ENCODE data around the gene MLLT6. TPM values are rescaled to one million over a fixed set of nuclear protein-coding genes. Genes with fewer than 3 reads are reported as not detected.

The MLLT6 gene
- total RNA-seq, 2 experiments from 2014 or later: 81.7 to 174 TPM

DNA sequence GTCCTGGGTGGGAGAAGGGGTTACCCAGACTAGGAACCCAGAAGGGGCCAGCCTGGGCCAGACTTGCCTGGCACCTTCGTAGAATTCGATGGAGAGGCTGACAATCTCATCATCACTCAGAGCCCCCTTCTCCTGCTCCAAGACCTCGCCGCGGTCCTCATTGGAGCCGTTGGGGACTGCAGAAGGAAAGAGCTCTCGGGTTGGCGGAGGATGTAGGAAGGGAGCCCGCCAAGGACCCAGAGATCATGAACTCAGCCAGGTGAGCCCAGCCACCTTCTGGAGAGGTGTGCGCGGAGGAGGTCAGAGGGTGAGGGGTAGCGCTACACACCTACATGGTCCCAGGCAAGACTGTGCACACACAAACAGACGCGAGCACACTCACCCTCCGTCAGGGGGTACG is 33.6 kb downstream of the MLLT6 start:
- peaks cover 31% of the 10 kb centered on the region for H3K79me2 ChIP-seq (ENCODE audit: insufficient read depth, low read depth, low read length)
- no peaks in the 10 kb centered on the region for H3K9me2 ChIP-seq (ENCODE audit: insufficient read depth, low read length)
- no TSS peak for BruUV-seq (replicated peaks)
- no peak overlapping the region for H2AFZ ChIP-seq (ENCODE audit: low read length)
- TF ChIP-seq, protein P1, sequence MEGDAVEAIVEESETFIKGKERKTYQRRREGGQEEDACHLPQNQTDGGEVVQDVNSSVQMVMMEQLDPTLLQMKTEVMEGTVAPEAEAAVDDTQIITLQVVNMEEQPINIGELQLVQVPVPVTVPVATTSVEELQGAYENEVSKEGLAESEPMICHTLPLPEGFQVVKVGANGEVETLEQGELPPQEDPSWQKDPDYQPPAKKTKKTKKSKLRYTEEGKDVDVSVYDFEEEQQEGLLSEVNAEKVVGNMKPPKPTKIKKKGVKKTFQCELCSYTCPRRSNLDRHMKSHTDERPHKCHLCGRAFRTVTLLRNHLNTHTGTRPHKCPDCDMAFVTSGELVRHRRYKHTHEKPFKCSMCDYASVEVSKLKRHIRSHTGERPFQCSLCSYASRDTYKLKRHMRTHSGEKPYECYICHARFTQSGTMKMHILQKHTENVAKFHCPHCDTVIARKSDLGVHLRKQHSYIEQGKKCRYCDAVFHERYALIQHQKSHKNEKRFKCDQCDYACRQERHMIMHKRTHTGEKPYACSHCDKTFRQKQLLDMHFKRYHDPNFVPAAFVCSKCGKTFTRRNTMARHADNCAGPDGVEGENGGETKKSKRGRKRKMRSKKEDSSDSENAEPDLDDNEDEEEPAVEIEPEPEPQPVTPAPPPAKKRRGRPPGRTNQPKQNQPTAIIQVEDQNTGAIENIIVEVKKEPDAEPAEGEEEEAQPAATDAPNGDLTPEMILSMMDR (conservative IDR thresholded peaks at IDR 0.05; ENCODE audit: low read length): no peak
- no peak for TF ChIP-seq EZH2phosphoT487 (IDR thresholded peaks at IDR 0.05; ENCODE audit: borderline replicate concordance, low read depth, low read length)
- ChIA-PET CTCF (ENCODE audit: unreplicated experiment) (no interaction called here), POLR2A (no interaction called here)
- H3K36me3 ChIP-seq (ENCODE audit: insufficient read depth, low read length): peaks cover 71% of the 10 kb centered on the region
- H4K20me1 ChIP-seq (ENCODE audit: insufficient read depth, low read length): no peaks in the 10 kb centered on the region
- no peak overlapping the region for H3K4me2 ChIP-seq (ENCODE audit: low read length)
- no peak overlapping the region for H3K4me3 ChIP-seq (ENCODE audit: low read depth, low read length, poor library complexity, severe bottlenecking)
- H3K4me1 ChIP-seq (ENCODE audit: insufficient read depth, low read length, poor library complexity, severe bottlenecking): peaks cover 48% of the 10 kb centered on the region
- no peak for DNase-seq (ENCODE audit: low spot score)
- intact Hi-C loops (cut with micrococcal nuclease; ENCODE audit: unreplicated experiment): no loop called here
- no peak overlapping the region for H3K27ac ChIP-seq (ENCODE audit: low read depth, low read length, poor library complexity, severe bottlenecking)
- H3K9me3 ChIP-seq (ENCODE audit: low read length): no peaks in the 10 kb centered on the region

DNA sequence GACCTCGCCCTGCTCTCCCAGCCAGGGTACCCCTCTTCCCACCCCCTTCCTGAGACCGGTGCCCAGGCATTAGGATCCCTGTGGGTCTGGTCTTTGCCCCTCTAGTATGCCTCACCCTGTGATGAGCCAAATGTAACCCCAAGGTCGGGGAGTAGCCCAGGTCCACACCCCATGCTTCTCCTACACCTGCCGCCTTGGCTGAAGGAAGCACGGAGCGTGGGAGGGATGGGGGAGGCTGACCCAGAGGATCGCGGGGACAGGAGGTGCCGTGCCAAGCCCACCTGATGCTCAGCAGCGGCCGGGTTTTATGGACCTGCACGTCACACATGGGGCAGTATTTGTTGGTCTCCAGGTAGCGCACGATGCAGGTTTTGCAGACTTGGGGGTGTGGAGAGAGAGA is 34.2 kb downstream of the MLLT6 start:
- intact Hi-C loops (cut with micrococcal nuclease; ENCODE audit: unreplicated experiment): no loop called here
- Histone ChIP-seq H3K36me3 (ENCODE audit: insufficient read depth, low read length) (peaks cover 67% of the 10 kb centered on the region), H3K9me3 (ENCODE audit: low read length) (no peaks in the 10 kb centered on the region), H3K4me2 (ENCODE audit: low read length) (no peak overlapping the region), H3K9me2 (ENCODE audit: insufficient read depth, low read length) (no peaks in the 10 kb centered on the region), H2AFZ (ENCODE audit: low read length) (no peak overlapping the region), H3K4me3 (ENCODE audit: low read depth, low read length, poor library complexity, severe bottlenecking) (no peak overlapping the region), H3K79me2 (ENCODE audit: insufficient read depth, low read depth, low read length) (peaks cover 37% of the 10 kb centered on the region), H4K20me1 (ENCODE audit: insufficient read depth, low read length) (no peaks in the 10 kb centered on the region), H3K27ac (ENCODE audit: low read depth, low read length, poor library complexity, severe bottlenecking) (no peak overlapping the region), H3K4me1 (ENCODE audit: insufficient read depth, low read length, poor library complexity, severe bottlenecking) (peaks cover 49% of the 10 kb centered on the region)
- BruUV-seq (replicated peaks): no TSS peak
- POLR2A ChIA-PET: no interaction called here
- no peak for DNase-seq (ENCODE audit: low spot score)
- CTCF ChIA-PET (ENCODE audit: unreplicated experiment): no interaction called here
- no peak for TF ChIP-seq EZH2phosphoT487 (IDR thresholded peaks at IDR 0.05; ENCODE audit: borderline replicate concordance, low read depth, low read length)
- TF ChIP-seq, protein P1 (conservative IDR thresholded peaks at IDR 0.05; ENCODE audit: low read length): no peak

DNA sequence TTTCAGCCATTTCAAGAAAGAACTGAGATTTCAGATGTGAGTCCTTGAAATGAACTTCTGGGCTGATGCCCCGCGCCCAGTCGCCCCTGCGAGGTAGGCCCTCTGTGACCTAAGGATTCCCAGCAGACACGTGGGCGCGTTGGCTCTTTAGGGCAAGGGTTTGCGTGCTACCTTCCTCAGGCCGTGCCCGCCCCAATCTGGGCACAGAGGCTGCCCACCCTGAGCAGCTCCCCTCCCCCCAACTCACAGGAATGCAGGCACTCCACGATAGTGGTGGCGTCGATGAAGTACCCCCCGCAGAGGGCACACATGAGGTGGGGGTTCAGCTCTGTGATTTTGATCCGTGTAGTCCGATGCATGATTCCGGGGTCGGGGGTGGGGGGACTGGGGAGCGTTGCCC is 35.0 kb downstream of the MLLT6 start:
- no peak for DNase-seq (ENCODE audit: low spot score)
- intact Hi-C loops (cut with micrococcal nuclease; ENCODE audit: unreplicated experiment): no loop called here
- BruUV-seq (replicated peaks): no TSS peak
- Histone ChIP-seq H3K4me2 (ENCODE audit: low read length) (no peak overlapping the region), H2AFZ (ENCODE audit: low read length) (no peak overlapping the region), H3K27ac (ENCODE audit: low read depth, low read length, poor library complexity, severe bottlenecking) (no peak overlapping the region), H3K9me2 (ENCODE audit: insufficient read depth, low read length) (no peaks in the 10 kb centered on the region), H3K4me3 (ENCODE audit: low read depth, low read length, poor library complexity, severe bottlenecking) (no peak overlapping the region), H3K36me3 (ENCODE audit: insufficient read depth, low read length) (peaks cover 69% of the 10 kb centered on the region), H3K9me3 (ENCODE audit: low read length) (no peaks in the 10 kb centered on the region), H3K79me2 (ENCODE audit: insufficient read depth, low read depth, low read length) (peaks cover 44% of the 10 kb centered on the region), H4K20me1 (ENCODE audit: insufficient read depth, low read length) (no peaks in the 10 kb centered on the region), H3K4me1 (ENCODE audit: insufficient read depth, low read length, poor library complexity, severe bottlenecking) (peaks cover 49% of the 10 kb centered on the region)
- TF ChIP-seq, protein P1 (conservative IDR thresholded peaks at IDR 0.05; ENCODE audit: low read length): no peak
- TF ChIP-seq EZH2phosphoT487 (IDR thresholded peaks at IDR 0.05; ENCODE audit: borderline replicate concordance, low read depth, low read length): no peak
- CTCF ChIA-PET (ENCODE audit: unreplicated experiment): no interaction called here
- POLR2A ChIA-PET: no interaction called here

All from OCI-LY7 (cell line).